Tibial nerve (tissue), 4 donors: ENCODE data around the gene IFITM2. TPM values are rescaled to one million over a fixed set of nuclear protein-coding genes. Genes with fewer than 3 reads are reported as not detected.
A peak's percentile ranks its signal among the peaks of the same experiment; 100 is the strongest.

Experiments
- DNase-seq, 2 donors: peaks; one replicate each; pipeline ENCODE4 v3.0.0-alpha.2; 2019; ENCODE audit warnings: low spot score in 2 of 2
- H3K27ac ChIP-seq, 4 donors: fragments of 200-600 bp; sonication (generic) in 3 of 4; one replicate each; pipeline ENCODE4 v1.5.1; 2017 to 2019; ENCODE audit warnings: mild to moderate bottlenecking in 1 of 4
- H3K27me3 ChIP-seq, 2 donors: fragments of 200-600 bp; sonication (generic) in 1 of 2; one replicate each; pipeline versions ENCODE4 v1.5.1 to v1.6.0; 2017 to 2019
- H3K36me3 ChIP-seq, 3 donors: fragments of 200-600 bp; sonication (generic); one replicate each; pipeline ENCODE4 v1.5.1; 2018 to 2019
- H3K4me1 ChIP-seq, 4 donors: fragments of 200-600 bp; sonication (generic) in 3 of 4; one replicate each; pipeline ENCODE4 v1.5.1; 2017 to 2019
- H3K4me3 ChIP-seq, 4 donors: fragments of 200-600 bp; sonication (generic) in 3 of 4; one replicate each; pipeline ENCODE4 v1.5.1; 2017 to 2019; ENCODE audit warnings: mild to moderate bottlenecking in 1 of 4, moderate library complexity in 1 of 4
- H3K9me3 ChIP-seq, 4 donors: fragments of 200-600 bp; sonication (generic) in 3 of 4; one replicate each; pipeline ENCODE4 v1.5.1; 2017 to 2019
- EP300 ChIP-seq, 2 donors: sonication (generic); formaldehyde crosslinking; IDR thresholded peaks; one replicate each; pipeline ENCODE4 v1.6.1; 2017; ENCODE audit warnings: antibody characterized with exemption in 2 of 2, mild to moderate bottlenecking in 1 of 2
- POLR2A ChIP-seq, 2 donors: fragments of 450-650 bp; IDR thresholded peaks; one replicate each; pipeline ENCODE4 v1.6.1; 2017; ENCODE audit warnings: antibody characterized with exemption in 2 of 2, mild to moderate bottlenecking in 2 of 2, moderate library complexity in 2 of 2
- WGBS, 2 donors: methylation state at CpG; one replicate each; pipeline ENCODE4 v1.1.5; 2018; 5-methylcytosine and 5-hydroxymethylcytosine counted together
- total RNA-seq, 4 donors: library from RNA; depleted of rRNA; stranded (reverse); fragments of >200 nt; gene quantifications; one replicate each; pipeline ENCODE4 v1.1.0, GENCODE V29; 2016
- TF ChIP-seq, protein P1 (sequence below), 5 experiments: fragments of 200-600 bp in 3 of 5; fragments of 450-650 bp in 2 of 5; sonication (generic) in 3 of 5; IDR thresholded peaks; one replicate each; pipeline ENCODE4 v1.5.1; 2016 to 2019; ENCODE audit warnings: antibody characterized with exemption in 5 of 5, mild to moderate bottlenecking in 3 of 5, moderate library complexity in 2 of 5

IFITM2 gene
- total RNA-seq, 4 donors from 2014 or later, result 258 to 624 (median 292) TPM

DNA sequence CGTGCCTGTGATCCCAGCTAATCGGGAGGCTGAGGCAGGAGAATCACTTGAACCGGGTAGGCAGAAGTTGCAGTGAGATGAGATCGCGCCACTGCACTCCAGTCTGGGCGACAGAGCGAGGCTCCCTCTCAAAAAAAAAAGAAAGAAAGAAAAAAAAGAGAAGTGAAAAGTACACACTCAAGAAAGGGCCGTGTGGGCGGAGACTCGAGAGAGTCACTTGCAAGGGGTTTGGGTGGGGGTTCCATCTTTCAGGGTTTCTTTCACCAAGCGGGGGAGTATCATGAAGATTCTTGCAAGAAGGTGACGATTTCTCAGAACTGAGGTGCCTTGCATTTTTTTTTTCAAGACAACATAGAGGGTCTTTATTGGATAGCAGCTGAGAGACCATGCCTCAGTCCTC lies 4.3 kb upstream of the IFITM2 start:
- 78 to 82% methylated on average over 12 of the region's 12 CpGs for WGBS, 2 donors
- DNase-seq, result no peak
- H3K4me1 ChIP-seq, result peaks cover 0 to 55% (median 22%) of the 10 kb centered on the region in 4 donors
- TF ChIP-seq POLR2A (IDR thresholded peaks at IDR 0.05) (no peak), EP300 (IDR thresholded peaks at IDR 0.05) (no peak)
- TF ChIP-seq, protein P1, sequence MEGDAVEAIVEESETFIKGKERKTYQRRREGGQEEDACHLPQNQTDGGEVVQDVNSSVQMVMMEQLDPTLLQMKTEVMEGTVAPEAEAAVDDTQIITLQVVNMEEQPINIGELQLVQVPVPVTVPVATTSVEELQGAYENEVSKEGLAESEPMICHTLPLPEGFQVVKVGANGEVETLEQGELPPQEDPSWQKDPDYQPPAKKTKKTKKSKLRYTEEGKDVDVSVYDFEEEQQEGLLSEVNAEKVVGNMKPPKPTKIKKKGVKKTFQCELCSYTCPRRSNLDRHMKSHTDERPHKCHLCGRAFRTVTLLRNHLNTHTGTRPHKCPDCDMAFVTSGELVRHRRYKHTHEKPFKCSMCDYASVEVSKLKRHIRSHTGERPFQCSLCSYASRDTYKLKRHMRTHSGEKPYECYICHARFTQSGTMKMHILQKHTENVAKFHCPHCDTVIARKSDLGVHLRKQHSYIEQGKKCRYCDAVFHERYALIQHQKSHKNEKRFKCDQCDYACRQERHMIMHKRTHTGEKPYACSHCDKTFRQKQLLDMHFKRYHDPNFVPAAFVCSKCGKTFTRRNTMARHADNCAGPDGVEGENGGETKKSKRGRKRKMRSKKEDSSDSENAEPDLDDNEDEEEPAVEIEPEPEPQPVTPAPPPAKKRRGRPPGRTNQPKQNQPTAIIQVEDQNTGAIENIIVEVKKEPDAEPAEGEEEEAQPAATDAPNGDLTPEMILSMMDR (IDR thresholded peaks at IDR 0.05), result no peak
- no peaks in the 10 kb centered on the region for H3K9me3 ChIP-seq
- H3K27ac ChIP-seq, result no peak overlapping the region
- peaks cover 0 to 24% of the 10 kb centered on the region in 2 donors for H3K27me3 ChIP-seq
- H3K4me3 ChIP-seq, result no peak overlapping the region
- H3K36me3 ChIP-seq, result no peaks in the 10 kb centered on the region

DNA sequence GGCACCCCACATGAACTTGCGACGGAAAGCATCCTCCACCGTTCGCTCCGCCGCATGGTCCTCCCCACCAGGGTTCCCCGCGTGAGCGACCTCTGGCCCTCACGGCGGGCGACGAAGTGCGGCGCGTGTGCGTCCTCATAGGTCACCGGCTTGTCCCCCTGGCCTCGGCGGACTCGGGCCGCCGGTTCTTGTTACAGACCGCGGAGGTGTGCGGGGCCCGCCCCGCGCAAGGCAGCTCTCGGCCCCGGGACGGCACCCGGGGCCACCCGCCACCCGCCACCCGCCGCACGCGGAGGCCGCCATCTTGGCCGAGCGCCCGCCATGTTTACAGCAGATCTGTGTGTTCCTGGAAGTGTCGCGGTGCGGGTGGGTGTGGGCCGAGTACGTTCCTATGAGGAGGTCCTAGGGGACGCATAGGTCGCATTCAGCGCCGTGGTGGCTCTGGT lies 3.5 kb upstream of the IFITM2 start:
- DNase-seq, result no peak
- Histone ChIP-seq H3K9me3 (no peaks in the 10 kb centered on the region), H3K4me1 (peaks cover 0 to 50% (median 22%) of the 10 kb centered on the region in 4 donors), H3K27me3 (peaks cover 0 to 18% of the 10 kb centered on the region in 2 donors), H3K36me3 (no peaks in the 10 kb centered on the region), H3K4me3 (no peak overlapping the region), H3K27ac (no peak overlapping the region)
- TF ChIP-seq, protein P1 (IDR thresholded peaks at IDR 0.05), result no peak
- TF ChIP-seq POLR2A (IDR thresholded peaks at IDR 0.05), result no peak
- no peak for TF ChIP-seq EP300 (IDR thresholded peaks at IDR 0.05)
- WGBS, 2 donors, result 87 to 93% methylated on average over 47 to 52 of the region's 52 CpGs

DNA sequence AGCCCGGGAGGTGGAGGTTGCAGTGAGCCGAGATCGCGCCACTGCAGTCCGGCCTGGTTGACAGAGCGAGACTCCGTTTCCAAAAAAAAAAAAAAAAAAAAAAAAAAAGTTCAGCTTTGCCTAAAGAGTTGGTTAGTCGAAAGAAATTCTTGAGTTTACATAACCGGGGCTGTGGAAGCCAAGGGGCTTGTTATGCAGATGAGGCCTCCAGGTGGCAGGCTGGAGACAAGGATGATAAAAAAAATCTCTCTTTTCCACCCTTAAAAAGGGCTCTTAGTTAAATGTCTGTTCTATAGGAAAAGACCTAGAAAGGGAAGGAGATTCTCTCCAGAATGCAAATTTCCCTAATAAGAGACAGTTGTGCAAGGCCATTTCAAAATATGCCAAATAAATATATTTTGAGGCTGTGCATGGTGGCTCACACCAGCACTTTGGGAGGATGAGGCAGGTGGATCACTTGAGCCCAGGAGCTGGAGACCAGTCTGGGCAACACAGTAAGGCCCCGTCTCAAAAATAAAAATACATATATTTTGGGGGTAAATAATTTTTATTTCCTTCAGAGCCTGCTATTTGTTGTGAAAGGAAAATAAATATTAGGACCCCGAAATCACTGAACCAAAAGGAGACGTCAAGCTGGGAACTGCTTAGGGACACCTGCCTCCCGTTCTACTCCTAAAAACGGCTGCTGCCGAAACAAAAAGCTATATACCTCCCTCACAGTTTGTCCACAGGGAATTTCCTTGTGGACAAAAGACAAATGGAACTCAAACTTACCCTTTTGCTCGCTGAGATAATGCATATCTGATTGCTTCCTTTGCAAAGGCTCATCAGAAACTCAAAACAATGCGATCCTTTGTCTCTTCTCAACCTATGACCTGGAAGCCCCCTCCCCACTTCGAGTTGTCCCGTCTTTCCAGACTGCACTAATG lies 2.4 kb upstream of the IFITM2 start:
- TF ChIP-seq EP300 (IDR thresholded peaks at IDR 0.05) (peak; percentile 36 to 56), POLR2A (IDR thresholded peaks at IDR 0.05) (no peak)
- TF ChIP-seq, protein P1 (IDR thresholded peaks at IDR 0.05), result peak; percentile 54 to 84 (median 68)
- H3K27me3 ChIP-seq, result peaks cover 0 to 8% of the 10 kb centered on the region in 2 donors
- no peaks in the 10 kb centered on the region for H3K36me3 ChIP-seq
- peaks cover 0 to 49% (median 26%) of the 10 kb centered on the region in 4 donors for H3K4me1 ChIP-seq
- DNase-seq, result peak; percentile 65 to 77
- WGBS, 2 donors, result 37 to 39% methylated on average over 19 of the region's 19 CpGs
- no peaks in the 10 kb centered on the region for H3K9me3 ChIP-seq
- H3K4me3 ChIP-seq, result no peak overlapping the region
- peak overlapping the region in 3 of 4 donors; percentile 80 to 94 (median 94) for H3K27ac ChIP-seq

DNA sequence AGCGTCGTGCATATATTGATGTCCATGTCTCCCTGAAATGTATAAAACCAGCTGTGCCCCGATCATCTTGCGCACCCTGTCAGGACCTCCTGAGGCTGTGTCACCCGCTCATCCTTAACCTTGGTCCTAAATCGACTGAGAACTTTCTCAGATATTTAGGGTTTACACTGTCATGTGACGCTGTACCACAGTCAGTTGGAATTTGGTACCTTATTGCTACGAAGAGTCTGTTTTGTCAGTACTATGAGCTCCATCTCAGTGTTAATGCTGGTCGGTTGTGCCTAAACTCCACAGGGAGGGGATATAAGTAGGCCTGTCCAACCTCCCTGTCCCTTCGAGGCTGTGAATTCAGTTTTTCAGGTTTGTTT lies 1.8 kb upstream of the IFITM2 start:
- Histone ChIP-seq H3K36me3 (no peaks in the 10 kb centered on the region), H3K27ac (peak overlapping the region in 3 of 4 donors; percentile 80 to 94 (median 94)), H3K4me3 (no peak overlapping the region), H3K9me3 (no peaks in the 10 kb centered on the region), H3K27me3 (peaks cover 0 to 1% of the 10 kb centered on the region in 2 donors), H3K4me1 (peaks cover 0 to 46% (median 26%) of the 10 kb centered on the region in 4 donors)
- DNase-seq, result no peak
- WGBS, 2 donors, result 74 to 75% methylated on average over 10 of the region's 10 CpGs
- TF ChIP-seq EP300 (IDR thresholded peaks at IDR 0.05) (no peak), POLR2A (IDR thresholded peaks at IDR 0.05) (no peak)
- TF ChIP-seq, protein P1 (IDR thresholded peaks at IDR 0.05), result no peak
